Measurements from ENCODE around the gene PPY.

DNA sequence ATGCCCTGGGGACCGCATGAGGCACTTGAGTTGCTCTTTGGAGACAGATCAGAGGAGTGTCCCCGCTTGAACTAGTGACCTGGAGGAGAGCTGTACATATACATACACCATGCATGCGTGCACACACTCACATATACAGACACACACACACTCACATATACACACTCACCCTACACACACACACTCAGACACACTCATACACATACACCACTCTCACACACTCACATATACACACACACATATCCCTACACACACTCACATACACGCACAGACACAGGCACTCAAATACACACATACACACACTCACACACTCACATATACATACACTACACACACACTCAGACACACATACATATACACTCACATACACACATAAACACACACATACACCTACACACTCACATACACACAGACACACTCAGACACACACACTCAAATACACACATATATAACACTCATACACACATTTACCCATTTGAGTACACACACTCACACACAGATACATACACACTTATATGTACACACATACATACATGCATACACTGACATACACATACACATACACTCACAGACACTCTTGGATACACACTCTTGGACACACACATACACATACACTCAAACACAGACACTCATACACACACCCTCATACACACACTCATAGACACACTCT, 29.5 kb downstream of the PPY start:
- TF ChIP-seq, protein P1, sequence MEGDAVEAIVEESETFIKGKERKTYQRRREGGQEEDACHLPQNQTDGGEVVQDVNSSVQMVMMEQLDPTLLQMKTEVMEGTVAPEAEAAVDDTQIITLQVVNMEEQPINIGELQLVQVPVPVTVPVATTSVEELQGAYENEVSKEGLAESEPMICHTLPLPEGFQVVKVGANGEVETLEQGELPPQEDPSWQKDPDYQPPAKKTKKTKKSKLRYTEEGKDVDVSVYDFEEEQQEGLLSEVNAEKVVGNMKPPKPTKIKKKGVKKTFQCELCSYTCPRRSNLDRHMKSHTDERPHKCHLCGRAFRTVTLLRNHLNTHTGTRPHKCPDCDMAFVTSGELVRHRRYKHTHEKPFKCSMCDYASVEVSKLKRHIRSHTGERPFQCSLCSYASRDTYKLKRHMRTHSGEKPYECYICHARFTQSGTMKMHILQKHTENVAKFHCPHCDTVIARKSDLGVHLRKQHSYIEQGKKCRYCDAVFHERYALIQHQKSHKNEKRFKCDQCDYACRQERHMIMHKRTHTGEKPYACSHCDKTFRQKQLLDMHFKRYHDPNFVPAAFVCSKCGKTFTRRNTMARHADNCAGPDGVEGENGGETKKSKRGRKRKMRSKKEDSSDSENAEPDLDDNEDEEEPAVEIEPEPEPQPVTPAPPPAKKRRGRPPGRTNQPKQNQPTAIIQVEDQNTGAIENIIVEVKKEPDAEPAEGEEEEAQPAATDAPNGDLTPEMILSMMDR (IDR thresholded peaks at IDR 0.05) = no peak
- TF ChIP-seq POLR2AphosphoS5 (IDR thresholded peaks at IDR 0.05) = no peak
